ENCODE results near the gene TMBIM6.

GRCh38 chr12:49706351-49707127 is 34.8 kb upstream of the TMBIM6 start:
- TF ChIP-seq, protein P1, sequence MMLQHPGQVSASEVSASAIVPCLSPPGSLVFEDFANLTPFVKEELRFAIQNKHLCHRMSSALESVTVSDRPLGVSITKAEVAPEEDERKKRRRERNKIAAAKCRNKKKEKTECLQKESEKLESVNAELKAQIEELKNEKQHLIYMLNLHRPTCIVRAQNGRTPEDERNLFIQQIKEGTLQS (IDR thresholded peaks at IDR 0.05), result no peak
- TF ChIP-seq, protein P1 (CRISPR knock-in tag; conservative IDR thresholded peaks at IDR 0.05), result no peak
- TF ChIP-seq, protein P2, sequence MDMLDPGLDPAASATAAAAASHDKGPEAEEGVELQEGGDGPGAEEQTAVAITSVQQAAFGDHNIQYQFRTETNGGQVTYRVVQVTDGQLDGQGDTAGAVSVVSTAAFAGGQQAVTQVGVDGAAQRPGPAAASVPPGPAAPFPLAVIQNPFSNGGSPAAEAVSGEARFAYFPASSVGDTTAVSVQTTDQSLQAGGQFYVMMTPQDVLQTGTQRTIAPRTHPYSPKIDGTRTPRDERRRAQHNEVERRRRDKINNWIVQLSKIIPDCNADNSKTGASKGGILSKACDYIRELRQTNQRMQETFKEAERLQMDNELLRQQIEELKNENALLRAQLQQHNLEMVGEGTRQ (CRISPR knock-in tag; IDR thresholded peaks at IDR 0.05), result no peak
- TF ChIP-seq JUND (IDR thresholded peaks at IDR 0.05; ENCODE audit: borderline replicate concordance, low read depth, low read length), result no peak
- no peak for TF ChIP-seq JUND (tag; IDR thresholded peaks at IDR 0.05; ENCODE audit: borderline replicate concordance, low read depth, low read length)
- no peak for TF ChIP-seq RNF2 (IDR thresholded peaks at IDR 0.05)

Data from K562 (cell line).